ENCODE measurements around the gene AMH. TPM values are rescaled to one million over a fixed set of nuclear protein-coding genes. Genes with fewer than 3 reads are reported as not detected.

AMH gene
- total RNA-seq, 1 donor = under 0.01 TPM

- peaks cover 31% of the 10 kb centered on the region for H3K36me3 ChIP-seq (ENCODE audit: insufficient read depth, low read length)
- no peaks in the 10 kb centered on the region for H3K9me3 ChIP-seq (ENCODE audit: low read depth, low read length)
- H2AFZ ChIP-seq (ENCODE audit: low read length) = no peak overlapping the region
- peak; percentile 62 for DNase-seq (ENCODE audit: insufficient read length, low spot score, missing footprints)
- H3K4me3 ChIP-seq (ENCODE audit: insufficient read depth, low read length) = no peak overlapping the region
- no peaks in the 10 kb centered on the region for H3K27me3 ChIP-seq (ENCODE audit: insufficient read depth, low read length)
- TF ChIP-seq CTCF (IDR thresholded peaks at IDR 0.05; ENCODE audit: extremely low read depth, low read depth, low read length) = no peak
- H3K4me1 ChIP-seq (ENCODE audit: insufficient read depth, low read length) = peaks cover 18% of the 10 kb centered on the region
- H3K79me2 ChIP-seq (ENCODE audit: insufficient read depth, low read length) = peaks cover 61% of the 10 kb centered on the region
- H3K27ac ChIP-seq (ENCODE audit: low read depth, low read length) = no peak overlapping the region
- H3K4me2 ChIP-seq (ENCODE audit: insufficient read depth, low read length) = no peak overlapping the region
- H4K20me1 ChIP-seq (ENCODE audit: insufficient read depth, low read length) = peaks cover 65% of the 10 kb centered on the region
Observed at GRCh38 chr19:2275588-2276428, 26.7 kb downstream of the AMH start.

GRCh38 chr19:2276429-2276986, 27.4 kb downstream of the AMH start:
- Histone ChIP-seq H3K4me2 (ENCODE audit: insufficient read depth, low read length) (no peak overlapping the region), H3K9me3 (ENCODE audit: low read depth, low read length) (no peaks in the 10 kb centered on the region), H2AFZ (ENCODE audit: low read length) (no peak overlapping the region), H3K4me3 (ENCODE audit: insufficient read depth, low read length) (no peak overlapping the region), H3K27me3 (ENCODE audit: insufficient read depth, low read length) (no peaks in the 10 kb centered on the region), H3K4me1 (ENCODE audit: insufficient read depth, low read length) (peaks cover 17% of the 10 kb centered on the region), H4K20me1 (ENCODE audit: insufficient read depth, low read length) (peaks cover 58% of the 10 kb centered on the region), H3K36me3 (ENCODE audit: insufficient read depth, low read length) (peaks cover 28% of the 10 kb centered on the region), H3K79me2 (ENCODE audit: insufficient read depth, low read length) (peaks cover 54% of the 10 kb centered on the region), H3K27ac (ENCODE audit: low read depth, low read length) (no peak overlapping the region)
- TF ChIP-seq CTCF (IDR thresholded peaks at IDR 0.05; ENCODE audit: extremely low read depth, low read depth, low read length) = no peak
- peak; percentile 61 for DNase-seq (ENCODE audit: insufficient read length, low spot score, missing footprints)

- Histone ChIP-seq H4K20me1 (ENCODE audit: insufficient read depth, low read length) (peaks cover 58% of the 10 kb centered on the region), H3K79me2 (ENCODE audit: insufficient read depth, low read length) (peaks cover 49% of the 10 kb centered on the region), H3K27me3 (ENCODE audit: insufficient read depth, low read length) (no peaks in the 10 kb centered on the region), H2AFZ (ENCODE audit: low read length) (no peak overlapping the region), H3K4me3 (ENCODE audit: insufficient read depth, low read length) (no peak overlapping the region), H3K36me3 (ENCODE audit: insufficient read depth, low read length) (peaks cover 22% of the 10 kb centered on the region), H3K4me2 (ENCODE audit: insufficient read depth, low read length) (no peak overlapping the region), H3K27ac (ENCODE audit: low read depth, low read length) (no peak overlapping the region), H3K9me3 (ENCODE audit: low read depth, low read length) (no peaks in the 10 kb centered on the region), H3K4me1 (ENCODE audit: insufficient read depth, low read length) (peaks cover 18% of the 10 kb centered on the region)
- TF ChIP-seq CTCF (IDR thresholded peaks at IDR 0.05; ENCODE audit: extremely low read depth, low read depth, low read length) = no peak
- DNase-seq (ENCODE audit: insufficient read length, low spot score, missing footprints) = peak; percentile 52
Observed at GRCh38 chr19:2277138-2277537, 28.0 kb downstream of the AMH start.

GRCh38 chr19:2278459-2279158, 29.5 kb downstream of the AMH start:
- peak; percentile 52 for DNase-seq (ENCODE audit: insufficient read length, low spot score, missing footprints)
- peaks cover 7% of the 10 kb centered on the region for H3K4me1 ChIP-seq (ENCODE audit: insufficient read depth, low read length)
- peaks cover 35% of the 10 kb centered on the region for H3K79me2 ChIP-seq (ENCODE audit: insufficient read depth, low read length)
- H3K27ac ChIP-seq (ENCODE audit: low read depth, low read length) = no peak overlapping the region
- no peaks in the 10 kb centered on the region for H3K9me3 ChIP-seq (ENCODE audit: low read depth, low read length)
- no peak overlapping the region for H2AFZ ChIP-seq (ENCODE audit: low read length)
- no peak overlapping the region for H3K4me2 ChIP-seq (ENCODE audit: insufficient read depth, low read length)
- H4K20me1 ChIP-seq (ENCODE audit: insufficient read depth, low read length) = peaks cover 52% of the 10 kb centered on the region
- TF ChIP-seq CTCF (IDR thresholded peaks at IDR 0.05; ENCODE audit: extremely low read depth, low read depth, low read length) = no peak
- no peaks in the 10 kb centered on the region for H3K27me3 ChIP-seq (ENCODE audit: insufficient read depth, low read length)
- peaks cover 11% of the 10 kb centered on the region for H3K36me3 ChIP-seq (ENCODE audit: insufficient read depth, low read length)
- no peak overlapping the region for H3K4me3 ChIP-seq (ENCODE audit: insufficient read depth, low read length)
